Measurements from ENCODE around the gene GGA2.
"Not testable (repeated sequence)": the region's sequence is repeated elsewhere in the genome, so short reads cannot be mapped to it uniquely, and the experiment has no call there.

GGA2 gene

DNA sequence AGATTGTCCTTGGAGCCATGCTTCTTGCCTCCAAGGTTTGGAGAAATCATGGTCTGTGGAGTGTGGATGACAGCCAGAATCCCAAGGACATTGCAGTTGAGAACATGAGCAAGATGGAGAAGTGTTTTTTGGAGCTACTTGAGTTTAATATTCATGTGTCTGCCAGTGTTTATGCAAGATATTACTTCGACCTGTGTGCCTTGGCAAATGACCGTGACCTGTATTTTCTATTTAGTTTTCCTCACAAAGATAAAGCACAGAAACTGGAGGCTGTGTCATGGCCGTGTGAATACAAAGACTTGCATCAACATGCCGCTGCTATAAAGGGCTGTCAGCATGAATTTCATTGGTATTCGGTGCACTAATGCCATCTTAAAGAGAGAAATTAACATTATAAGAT lies 9.0 kb downstream of the GGA2 start:
- DNase-seq, result no peak

DNA sequence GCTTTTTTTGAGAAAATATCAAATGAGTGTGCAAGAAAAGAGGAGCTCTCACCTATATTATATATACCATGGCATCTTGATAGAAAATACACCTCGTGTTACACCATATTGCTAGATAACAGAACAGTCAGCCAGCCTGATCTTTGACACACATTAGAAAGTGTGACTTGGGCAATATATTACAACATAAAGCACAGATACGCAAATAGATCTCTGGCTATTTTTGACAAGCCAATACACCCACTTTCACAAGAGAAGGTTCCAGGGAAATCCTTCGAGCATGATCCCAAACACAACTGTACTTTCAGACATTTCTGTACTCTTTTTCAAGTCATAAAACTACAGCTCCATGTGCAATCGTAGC lies 9.4 kb downstream of the GGA2 start:
- no peak for DNase-seq

DNA sequence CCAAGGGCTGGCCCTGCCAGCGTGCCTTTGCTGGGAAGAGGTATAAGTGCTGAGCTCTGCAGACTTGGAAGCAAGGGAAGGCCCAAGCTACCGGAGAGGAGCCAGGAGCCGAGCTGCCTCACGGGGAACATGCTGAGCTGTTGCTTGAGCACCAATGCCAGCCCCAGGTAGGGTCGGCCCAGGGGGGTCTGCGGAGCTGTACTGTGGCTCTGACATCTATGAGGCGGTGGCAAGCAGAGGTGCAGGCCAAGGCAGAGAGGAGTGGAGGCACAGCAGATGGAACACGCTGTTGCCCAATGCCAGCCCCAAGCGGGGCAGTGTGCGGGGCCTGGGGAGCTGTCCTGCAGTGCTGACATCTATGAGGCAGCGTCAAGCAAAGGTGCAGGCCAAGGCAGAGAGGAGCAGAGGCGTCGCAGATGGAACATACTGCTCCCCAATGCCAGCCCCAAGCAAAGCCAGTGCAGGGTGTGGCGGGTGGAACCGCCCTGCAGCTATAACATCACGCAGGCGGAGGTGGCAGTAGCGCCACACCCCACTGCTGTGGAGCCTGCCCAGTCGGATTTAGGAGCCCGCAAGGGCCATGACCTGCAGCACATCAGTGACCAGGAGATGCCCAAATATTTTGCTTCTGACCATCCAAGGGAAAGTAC lies 10.0 kb downstream of the GGA2 start:
- no peak for DNase-seq

DNA sequence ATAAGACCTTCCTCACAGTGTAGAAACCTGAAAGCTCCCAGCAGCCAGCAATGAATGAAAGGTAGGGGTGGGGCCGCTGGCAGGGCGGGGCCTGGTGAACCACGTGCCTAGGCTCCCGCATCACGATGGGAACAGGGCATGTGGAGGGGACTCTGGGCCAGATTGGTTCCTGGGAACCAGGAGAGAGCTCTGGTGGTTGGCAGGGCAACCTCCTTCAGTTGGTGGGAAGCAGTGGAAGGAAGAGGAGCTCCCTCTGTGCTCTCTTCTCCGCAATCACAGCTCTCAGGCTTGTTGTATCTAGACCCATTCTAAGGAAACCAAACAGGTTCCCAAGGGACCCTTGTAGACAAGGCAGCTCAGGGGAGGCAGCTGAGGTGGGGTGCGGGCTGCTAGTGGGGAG lies 10.5 kb downstream of the GGA2 start:
- no peak for DNase-seq

DNA sequence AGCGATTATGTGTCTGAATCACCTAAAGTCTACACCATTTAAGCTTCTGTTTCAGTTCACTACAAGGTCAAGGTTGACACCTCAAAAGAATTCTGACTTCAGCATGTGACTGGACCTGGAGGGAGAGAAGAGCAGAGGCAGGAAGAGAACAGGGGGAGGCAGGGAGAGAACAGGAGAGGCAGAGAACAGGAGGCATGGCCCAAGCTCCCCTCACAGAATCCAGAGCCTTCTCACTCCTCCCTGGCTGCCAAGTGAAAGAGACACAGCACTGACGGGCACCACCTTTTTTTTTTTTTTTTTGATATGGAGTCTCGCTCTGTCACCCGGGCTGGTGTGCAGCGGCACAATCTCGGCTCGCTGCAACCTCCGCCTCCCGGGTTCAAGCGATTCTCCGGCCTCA lies 11.4 kb downstream of the GGA2 start:
- DNase-seq, result no peak

DNA sequence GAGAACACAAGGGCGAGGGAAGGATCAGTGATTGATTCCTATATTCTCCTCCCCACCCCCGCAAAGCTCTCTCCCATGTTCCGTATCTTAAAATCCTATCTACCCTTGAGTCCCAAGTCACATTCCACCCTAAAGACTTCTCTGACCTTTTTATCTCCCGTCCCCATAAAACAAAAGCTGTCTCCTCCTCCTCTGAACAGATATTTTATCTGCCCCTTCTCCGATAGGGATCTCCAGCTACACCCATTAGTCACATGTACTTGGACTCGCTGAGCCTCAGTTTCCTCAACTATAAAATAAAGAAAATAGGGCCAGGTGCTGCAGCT lies 12.8 kb downstream of the GGA2 start:
- DNase-seq, result no peak

DNA sequence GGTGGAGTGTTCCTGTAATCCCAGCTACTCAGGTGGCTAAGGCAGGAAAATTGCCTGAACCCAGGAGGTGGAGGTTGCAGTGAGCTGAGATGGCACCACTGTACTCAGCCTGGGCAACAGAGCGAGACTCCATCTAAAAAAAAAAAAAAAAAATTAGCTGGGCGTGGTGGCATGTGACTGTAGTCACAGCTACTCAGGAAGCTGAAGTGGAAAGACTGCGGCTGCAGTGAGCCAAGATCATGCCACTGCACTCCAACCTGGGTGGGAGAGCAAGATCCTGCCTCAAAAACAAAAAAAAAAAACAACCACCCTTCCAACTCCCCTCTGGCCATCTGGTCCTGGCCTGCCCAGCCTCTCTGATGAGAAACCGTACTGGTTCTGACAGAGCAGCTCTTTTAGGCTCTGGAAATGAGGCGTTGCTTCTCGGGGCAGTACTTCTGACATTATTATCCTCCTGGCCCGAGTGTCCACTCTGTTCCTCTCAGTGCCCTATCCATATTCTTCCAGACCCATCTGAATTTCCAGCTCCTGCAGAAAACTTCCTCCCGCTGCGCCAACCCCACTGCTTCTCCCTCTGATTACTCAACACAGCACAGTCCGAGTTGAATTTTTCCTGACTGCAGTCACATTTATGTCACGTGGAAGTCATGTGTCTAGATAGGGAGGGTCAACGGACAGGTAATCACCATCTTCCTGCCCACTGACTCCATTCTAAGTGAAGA lies 13.3 kb downstream of the GGA2 start:
- no peak for DNase-seq

DNA sequence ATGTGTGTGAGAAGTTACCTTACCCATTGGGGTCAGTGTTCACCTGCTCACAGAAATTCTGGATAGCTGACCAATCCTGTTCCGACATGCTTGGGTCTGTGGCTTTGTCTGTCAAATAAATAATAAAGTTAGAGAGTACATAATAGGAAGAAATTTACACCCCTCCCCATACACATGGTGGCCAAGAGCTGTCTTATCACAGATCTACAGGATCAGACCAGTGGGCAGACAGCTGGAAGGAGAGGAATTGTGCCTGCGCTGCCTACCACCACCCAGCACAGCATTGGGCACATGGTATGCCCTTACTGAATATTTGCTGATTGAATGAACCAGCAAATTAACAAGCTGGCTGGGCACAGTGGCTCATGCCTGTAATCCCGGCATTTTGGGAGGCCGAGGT lies 14.6 kb downstream of the GGA2 start:
- DNase-seq, result no peak

DNA sequence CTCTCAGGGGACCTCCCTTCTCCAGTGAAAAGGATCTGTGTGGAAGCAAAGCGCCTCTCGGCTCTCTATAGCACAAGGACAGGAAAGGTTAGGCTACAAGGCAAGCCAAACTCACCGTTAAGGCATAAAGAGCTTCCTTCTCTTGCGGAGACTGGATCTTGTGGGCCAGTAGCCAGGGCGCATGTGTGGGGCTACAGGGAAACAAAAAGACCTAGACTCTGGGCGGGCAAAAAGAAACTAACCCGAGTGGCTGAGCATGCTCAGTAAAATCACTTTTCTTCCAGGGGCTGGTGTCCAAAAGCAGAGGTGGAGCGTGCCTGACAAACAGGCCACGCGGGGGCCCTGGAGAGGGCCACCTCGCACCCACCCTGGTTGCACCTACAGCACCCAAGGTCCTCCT lies 16.1 kb downstream of the GGA2 start:
- DNase-seq, result no peak

DNA sequence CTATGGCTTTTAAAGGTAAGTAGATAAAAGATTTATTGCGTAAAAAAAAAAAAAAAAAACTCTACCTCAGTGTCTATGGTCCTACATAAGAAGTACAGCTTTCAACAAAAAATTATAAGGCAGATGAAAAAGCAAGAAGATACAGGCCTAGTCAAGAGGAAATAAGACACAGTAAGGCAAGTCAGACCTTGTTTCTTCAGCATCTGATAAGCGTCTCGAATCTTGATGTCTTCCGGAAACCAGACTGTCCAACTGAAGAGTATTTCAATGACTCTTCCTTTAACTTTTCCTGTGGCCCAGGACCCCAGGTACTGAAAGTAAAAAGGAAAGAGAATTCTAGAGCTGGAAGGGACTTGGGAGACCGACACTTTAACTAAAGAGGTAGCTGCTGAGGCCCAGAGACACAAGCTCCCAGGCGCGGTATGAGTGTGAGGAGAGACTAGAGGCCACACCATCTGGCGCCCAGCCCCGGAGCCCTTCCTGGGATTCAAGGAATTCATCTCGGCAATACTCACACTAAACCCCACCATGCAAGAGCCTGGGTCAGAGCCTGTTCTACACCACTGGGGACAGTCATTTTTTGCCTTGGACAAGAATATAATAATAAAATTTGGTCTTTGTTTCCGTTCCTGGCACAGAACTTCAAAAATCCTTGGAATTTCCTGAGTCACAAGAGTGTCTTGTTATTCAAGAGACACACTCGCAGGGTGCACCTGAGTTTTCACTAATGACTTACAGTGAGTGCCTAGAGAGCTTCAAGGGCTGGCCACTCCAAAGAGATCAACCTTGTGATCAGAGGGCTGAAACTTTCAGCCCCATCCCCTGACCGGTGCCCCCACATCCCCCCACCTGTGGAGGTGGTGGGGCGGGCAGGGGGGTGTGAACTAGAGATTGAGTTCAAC lies 18.6 kb downstream of the GGA2 start:
- DNase-seq, result no peak

DNA sequence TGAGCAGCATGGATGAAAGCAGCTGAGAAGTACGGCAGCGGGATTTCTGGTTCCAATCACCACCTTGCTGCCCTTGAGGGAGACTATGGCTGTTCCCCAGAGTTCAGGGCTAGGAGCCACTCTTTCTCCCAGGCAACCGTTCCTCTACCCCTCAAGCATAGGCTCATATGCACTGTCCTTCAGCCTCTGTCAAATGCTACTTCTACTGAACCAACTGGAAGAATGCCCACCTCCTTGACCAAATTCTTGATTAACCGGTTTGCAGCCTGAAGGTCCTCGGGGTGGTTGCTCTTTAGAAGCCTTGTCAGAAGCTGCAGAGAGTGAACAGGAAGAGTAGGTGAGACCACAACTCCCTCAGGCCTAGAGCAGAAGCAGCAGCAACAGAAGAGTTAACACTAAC lies 23.8 kb downstream of the GGA2 start:
- DNase-seq, result no peak

DNA sequence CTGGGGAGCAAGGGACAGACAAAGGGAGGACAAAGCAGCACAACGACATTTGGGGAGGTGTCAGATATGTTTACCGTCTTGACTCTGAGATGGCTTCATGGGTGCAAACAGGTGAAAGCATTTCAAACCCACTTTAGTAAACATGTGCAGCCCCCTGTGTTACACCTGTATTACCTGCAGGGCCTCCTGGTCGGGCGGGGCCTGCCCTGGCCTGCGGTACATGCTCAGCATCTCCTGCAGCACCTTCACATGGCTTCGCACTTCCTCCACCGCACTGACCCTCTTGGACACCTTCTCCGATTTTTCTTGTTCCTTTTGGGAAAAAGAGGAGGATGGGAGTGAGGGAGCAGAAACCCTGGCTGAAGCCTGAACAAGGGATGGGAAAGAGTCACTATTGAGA lies 24.5 kb downstream of the GGA2 start:
- DNase-seq, result no peak

DNA sequence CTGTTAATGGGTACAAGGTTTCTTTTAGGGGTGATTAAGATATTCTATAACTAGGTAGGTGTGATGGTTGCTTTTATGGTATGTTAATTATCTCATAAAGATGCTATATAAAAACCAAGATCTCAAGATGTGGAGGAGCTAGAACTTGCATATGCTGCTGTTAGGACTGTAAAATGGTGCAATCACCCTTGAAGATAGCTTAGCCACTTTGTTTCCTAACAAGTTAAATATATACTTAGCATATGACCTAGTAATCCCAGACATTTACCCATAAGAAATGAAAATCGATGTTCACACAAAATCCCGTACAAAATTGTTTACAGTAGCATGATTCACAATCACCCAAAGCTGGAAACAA lies 25.1 kb downstream of the GGA2 start:
- no peak for DNase-seq

DNA sequence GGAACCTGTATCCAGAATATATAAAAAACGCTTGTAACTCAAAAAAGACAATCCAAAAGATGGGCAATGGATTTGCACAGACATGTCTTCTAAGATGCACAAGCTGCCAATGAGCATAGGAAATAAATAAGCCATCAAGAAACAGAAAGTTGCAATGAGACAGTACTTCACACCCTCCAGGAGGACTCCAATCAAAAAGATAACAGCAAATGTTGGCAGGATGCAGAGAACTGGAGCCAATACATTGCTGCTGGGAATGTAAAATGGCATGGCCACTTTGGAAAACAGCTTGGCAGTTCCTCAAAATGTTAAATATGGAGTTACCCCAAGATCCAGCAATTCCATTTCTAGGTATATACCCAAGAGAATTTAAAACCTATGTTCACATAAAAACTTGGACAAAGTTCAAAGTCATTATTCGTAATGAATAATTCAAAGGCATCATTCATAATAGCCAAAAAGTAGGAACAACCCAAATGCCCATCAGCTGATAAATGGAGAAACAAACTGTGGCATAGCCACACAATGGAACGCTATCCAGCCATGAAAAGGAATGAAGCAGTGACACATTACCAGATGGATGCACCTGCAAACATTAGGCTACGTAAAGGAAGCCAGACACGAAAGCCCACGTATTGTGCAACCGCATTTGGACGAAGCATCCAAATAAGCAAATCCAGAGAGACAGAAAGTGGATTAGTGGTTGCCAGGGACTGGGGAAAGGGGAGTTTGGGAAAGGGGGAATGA lies 25.6 kb downstream of the GGA2 start:
- no peak for DNase-seq

DNA sequence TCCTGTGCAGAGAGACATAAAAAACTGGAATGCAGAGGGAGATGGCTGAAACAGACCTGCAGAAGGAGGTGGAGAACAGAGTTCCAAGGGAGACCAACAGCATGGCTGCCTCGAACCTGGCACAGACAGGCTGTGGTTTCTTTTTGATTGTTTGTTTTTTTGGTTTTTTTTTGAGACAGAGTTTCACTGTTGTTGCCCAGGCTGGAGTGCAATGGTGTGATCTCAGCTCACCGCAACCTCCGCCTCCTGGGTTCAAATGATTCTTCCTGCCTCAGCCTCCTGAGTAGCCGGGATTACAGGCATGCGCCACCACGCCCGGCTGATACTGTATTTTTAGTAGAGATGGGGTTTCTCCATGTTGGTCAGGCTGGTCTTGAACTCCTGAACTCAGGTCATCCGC lies 26.8 kb downstream of the GGA2 start:
- DNase-seq, result not testable (repeated sequence)

DNA sequence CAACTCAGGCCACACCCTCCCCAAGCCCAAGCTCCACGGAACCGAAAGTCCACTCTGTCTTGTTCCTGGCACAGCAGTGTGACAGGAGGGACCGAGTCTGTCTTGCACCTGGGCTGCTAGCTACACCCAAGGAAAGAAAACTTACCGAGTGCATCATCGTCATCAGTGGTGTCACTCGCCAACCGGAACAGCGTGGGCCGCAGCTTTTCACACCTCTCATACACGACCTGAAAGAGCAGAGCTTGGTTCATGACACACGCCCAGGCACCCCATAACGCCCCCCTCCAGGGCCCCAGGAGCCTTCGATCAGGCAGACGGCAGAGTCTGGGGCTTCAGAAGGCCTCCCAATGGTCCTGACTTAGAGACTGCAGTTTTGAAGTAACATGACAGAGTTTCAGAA lies 27.5 kb downstream of the GGA2 start:
- no peak for DNase-seq

DNA sequence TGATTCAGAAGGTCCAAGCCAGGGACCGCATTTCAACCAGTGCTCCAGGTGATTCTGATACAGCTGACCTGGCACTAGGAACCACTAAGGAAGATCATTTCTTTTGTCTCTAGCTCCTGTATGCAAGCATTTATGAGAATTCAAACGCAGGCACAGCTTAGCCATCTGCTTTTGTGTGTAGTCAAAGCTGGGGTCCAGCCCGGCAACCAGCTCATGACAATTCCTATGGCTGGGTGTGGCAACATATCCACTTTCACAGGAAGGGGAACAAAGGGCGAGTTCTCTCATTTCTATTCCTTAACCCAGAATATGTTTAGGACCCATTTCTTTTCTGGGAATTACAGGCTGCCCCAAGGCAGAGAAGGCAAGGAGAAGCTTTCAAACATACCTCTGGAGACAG lies 30.0 kb downstream of the GGA2 start:
- no peak for DNase-seq

DNA sequence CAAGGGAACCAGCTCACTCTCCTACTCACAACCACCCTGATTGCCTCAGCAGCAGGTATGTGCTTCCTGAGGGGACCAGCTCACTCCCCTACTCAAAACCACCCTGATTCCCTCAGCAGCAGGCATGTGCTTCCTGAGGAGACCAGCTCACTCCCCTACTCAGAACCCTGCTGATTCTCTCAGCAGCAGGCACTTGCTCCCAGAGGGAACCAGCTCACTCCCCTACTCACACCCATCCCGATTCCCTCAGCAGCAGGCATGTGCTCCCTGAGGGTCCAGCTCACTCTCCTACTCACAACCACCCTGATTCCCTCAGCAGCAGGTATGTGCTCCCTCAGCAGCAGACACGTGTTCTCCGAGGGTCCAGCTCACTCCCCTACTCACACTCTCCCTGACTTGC lies 31.2 kb downstream of the GGA2 start:
- DNase-seq, result no peak

DNA sequence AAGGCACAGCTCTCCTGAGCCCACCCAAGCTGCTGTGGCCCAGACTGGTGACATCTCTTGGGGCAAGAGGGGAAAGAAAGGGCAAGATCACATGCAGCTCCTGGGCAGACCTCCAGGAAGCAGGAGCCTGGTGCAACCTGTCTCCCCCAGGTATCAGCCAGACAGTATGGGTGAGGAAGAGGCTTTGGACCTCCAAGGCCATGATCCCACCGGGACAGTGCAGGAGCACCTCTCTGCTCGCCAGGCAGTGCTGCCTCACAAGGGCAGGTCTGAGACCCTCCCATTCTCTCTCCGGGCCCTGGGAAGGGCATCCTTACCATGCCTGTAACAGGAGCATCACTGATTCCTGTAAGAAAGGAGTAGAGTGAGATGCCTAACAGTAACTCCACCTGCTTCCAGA lies 31.7 kb downstream of the GGA2 start:
- DNase-seq, result no peak

DNA sequence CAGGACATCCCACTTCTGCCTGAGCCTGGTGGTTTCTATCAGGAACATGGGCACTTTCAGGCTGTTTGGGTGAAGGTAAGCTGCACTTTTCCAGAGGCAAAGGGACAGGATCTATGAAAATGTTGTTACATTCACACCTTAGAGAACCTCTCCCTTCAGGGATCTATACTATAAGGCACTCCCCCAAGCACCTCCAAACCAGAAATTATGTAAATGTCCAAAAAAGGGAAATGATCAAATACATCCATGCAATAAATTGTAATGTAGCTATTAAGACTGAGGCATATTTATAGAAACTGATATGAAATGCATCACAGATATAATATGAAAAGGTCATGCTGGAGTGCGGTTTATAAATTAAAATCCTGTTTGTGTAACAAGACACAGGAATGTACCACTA lies 34.0 kb downstream of the GGA2 start:
- no peak for DNase-seq

DNA sequence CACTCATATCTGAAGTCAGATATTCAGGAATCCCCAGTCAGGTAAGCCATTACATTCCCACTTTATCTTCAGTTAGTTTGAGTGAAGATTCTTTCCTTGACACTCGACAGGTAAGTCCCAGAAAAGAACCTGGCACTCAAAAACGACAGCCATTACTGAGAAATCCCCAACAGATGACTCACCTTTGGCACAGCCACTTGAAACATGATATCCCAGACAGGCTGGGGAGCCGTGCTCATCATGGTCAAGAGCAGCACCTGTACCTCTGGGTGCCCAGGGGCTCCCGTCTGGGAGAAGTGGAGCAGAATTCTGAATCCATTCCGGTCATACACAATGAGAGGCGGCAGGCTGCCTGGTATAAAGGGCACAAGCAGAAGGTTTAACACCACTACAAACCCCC lies 40.5 kb downstream of the GGA2 start:
- DNase-seq, result no peak

DNA sequence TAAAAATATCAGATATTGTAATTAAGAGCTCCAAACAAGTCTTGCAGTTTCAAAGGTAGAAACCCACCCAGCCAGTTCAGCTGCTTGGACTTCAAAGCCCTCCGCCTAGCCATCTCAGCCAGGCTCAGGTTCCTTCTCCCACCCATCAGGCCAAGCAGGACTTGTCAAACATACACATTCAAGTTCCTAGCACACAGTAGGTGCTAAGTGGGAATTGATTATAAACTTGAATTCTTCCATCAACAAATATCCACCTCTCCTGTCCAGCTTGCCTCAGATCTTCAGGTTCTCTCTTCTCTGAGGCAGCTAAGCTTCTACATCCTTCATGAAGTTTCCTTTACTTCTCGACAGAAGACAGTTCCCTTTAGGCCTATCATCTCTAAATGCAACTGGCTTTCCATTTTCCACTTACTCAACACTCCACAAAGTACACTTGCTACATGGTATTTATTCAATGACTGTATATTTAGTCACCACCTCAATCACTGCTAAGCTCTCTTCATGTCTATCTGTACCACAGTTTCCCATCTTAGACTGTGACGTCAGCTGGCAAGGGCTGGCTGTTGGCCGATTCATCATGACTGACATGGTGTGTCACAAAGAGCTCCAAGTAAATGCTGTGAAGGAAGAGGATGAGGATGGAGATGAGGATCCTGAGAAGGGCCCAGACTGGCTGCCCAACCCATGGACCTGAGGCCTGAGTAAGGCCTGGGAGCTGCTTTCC lies 44.0 kb downstream of the GGA2 start:
- no peak for DNase-seq

DNA sequence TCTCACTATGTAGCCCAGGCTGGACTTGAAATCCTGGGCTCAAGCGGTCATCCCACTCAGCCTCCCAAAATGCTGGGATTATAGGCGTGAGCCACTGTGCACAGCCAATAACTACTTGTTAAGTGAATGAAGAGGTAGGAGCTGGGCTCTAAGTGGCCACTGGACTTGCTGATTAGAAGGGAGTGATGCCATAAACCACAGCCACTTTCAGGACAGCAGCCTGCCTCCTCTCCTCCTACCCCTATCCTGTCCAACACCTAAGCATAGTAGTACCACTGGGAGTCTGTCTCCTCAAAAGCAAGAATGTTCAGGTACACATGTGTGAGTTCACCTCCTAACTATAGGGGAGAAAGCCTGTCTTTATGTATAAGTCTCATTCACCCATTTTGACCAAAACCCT lies 45.1 kb downstream of the GGA2 start:
- DNase-seq, result no peak

All from bone marrow (tissue), 2 donors.